GM13976 (cell line): ENCODE data around the gene CERS2.

Source experiments
- DNase-seq: peaks from one replicate; pipeline ENCODE4 v3.0.0; 2012; ENCODE audit warnings: low spot score
- in situ Hi-C: fragments of 300-500 bp; cut with MboI; formaldehyde crosslinking; loops from one replicate; pipeline ENCODE4 v1.12.0; 2022; ENCODE audit warnings: low sequenced_read_pairs, mixed read lengths, inconsistent platforms; ENCODE audit not compliant: unreplicated experiment
- TF ChIP-seq, protein P1 (sequence below): IDR thresholded peaks from 2 replicates; pipeline ENCODE4 v1.5.1; 2012; ENCODE audit warnings: borderline replicate concordance, mild to moderate bottlenecking; ENCODE audit not compliant: insufficient read depth; ENCODE audit errors: extremely low read depth, missing control alignments, control extremely low read depth

CERS2 gene

DNA sequence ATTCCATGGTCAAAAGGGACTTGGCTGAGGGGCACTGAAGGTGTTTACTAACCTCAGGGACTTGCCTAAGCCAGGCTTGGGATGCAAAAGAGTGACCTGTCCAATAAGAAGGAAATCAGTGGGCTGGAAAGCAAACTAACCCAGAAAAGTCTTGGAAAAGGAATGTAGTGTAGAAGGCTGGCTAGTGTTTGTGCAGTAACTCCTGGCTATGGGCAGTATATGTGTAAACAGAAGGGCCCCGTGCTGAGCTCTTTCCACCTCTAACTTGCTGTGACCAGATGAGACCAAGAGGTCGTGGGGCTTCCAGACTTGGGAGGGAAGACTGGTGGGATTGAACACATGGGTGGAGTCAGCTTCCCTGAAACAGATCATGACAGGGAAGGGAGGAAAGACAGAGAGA, 28.0 kb upstream of the CERS2 start:
- no peak for DNase-seq
- in situ Hi-C loops = no loop called here
- TF ChIP-seq, protein P1, sequence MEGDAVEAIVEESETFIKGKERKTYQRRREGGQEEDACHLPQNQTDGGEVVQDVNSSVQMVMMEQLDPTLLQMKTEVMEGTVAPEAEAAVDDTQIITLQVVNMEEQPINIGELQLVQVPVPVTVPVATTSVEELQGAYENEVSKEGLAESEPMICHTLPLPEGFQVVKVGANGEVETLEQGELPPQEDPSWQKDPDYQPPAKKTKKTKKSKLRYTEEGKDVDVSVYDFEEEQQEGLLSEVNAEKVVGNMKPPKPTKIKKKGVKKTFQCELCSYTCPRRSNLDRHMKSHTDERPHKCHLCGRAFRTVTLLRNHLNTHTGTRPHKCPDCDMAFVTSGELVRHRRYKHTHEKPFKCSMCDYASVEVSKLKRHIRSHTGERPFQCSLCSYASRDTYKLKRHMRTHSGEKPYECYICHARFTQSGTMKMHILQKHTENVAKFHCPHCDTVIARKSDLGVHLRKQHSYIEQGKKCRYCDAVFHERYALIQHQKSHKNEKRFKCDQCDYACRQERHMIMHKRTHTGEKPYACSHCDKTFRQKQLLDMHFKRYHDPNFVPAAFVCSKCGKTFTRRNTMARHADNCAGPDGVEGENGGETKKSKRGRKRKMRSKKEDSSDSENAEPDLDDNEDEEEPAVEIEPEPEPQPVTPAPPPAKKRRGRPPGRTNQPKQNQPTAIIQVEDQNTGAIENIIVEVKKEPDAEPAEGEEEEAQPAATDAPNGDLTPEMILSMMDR = no peak

DNA sequence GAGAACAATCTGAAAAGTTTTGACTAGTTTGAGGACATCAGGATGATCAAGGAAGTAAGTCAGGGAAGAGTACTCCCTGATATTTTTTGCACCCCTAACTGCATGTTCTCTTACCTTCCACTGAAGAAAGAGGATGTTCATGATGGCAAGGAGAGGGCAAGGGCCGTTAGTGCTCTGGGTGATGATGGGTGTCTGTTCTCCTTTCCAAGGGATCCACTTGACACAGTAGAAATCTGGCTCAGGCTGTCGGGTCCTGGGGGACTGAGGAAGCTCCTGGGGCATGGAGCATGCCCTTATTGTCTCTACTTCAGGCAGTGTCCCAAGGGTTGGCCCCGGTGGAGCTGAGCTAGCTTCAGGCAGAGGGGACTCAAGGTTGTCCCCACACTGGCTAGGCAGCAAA, 27.4 kb upstream of the CERS2 start:
- TF ChIP-seq, protein P1 = no peak
- no peak for DNase-seq
- in situ Hi-C loops = no loop called here

- no peak for DNase-seq
- in situ Hi-C loops = no loop called here
- TF ChIP-seq, protein P1 = no peak
Measured at GRCh38 chr1:151001602-151002001, 27.0 kb upstream of the CERS2 start.

GRCh38 chr1:151000408-151000807, 25.8 kb upstream of the CERS2 start:
- in situ Hi-C loops = no loop called here
- TF ChIP-seq, protein P1 = no peak
- DNase-seq = no peak

DNA sequence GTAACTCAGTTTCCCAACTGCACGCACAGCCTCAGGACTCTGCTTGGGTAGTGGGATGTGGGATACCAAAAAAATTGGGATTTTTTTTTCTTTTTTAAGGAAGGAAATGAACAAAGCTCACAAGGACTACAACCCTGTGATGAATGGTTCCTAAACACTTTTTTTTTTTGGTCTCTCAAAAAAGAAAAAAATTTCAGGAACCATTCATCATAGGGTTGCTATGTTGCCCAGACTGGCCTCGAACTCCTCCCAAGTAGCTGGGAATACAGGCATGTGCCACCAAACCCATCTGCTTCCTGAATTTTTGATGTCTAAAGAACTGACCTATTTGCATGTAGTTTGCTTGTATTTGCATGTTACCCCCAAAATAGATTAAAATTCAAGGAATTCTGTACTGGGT, 25.3 kb upstream of the CERS2 start:
- in situ Hi-C loops = no loop called here
- DNase-seq = no peak
- TF ChIP-seq, protein P1 = no peak

- TF ChIP-seq, protein P1 = no peak
- no peak for DNase-seq
- in situ Hi-C loops = no loop called here
Measured at GRCh38 chr1:150999051-150999674, 24.5 kb upstream of the CERS2 start.
